ENCODE measurements around the gene HTD2.

- no peak for TF ChIP-seq SUZ12 (IDR thresholded peaks at IDR 0.05; ENCODE audit: extremely low read depth, insufficient read depth, insufficient read length)
- no peak for TF ChIP-seq ZNF274 (IDR thresholded peaks at IDR 0.05; ENCODE audit: low read depth, low read length)
Measured at GRCh38 chr3:58269356-58269755, 37.0 kb upstream of the HTD2 start.

Measured in NT2/D1 (cell line).